ENCODE results near the gene KLF6. TPM values are rescaled to one million over a fixed set of nuclear protein-coding genes. Genes with fewer than 3 reads are reported as not detected.
A peak's percentile ranks its signal among the peaks of the same experiment; 100 is the strongest.

KLF6 gene
- total RNA-seq, 2 donors from 2014 or later: 184 to 240 TPM

- no peak overlapping the region for H3K4me3 Mint-ChIP-seq
- peaks cover 9 to 11% of the 10 kb centered on the region in 2 donors for H3K9me3 Mint-ChIP-seq
- peaks cover 14 to 17% of the 10 kb centered on the region in 2 donors for H3K36me3 Mint-ChIP-seq (ENCODE audit: insufficient read depth in 2 of 2)
- ATAC-seq (replicated peaks in 1 of 2): peak; percentile 18 to 53
- H3K4me1 Mint-ChIP-seq (ENCODE audit: low read depth): peaks cover 22% of the 10 kb centered on the region
- H3K27ac Mint-ChIP-seq: no peak overlapping the region
- no peaks in the 10 kb centered on the region for H3K27me3 Mint-ChIP-seq (ENCODE audit: low read depth)
- DNase-seq: no peak
Observed at GRCh38 chr10:3791974-3792633, 7.1 kb upstream of the KLF6 start.

- H3K27me3 Mint-ChIP-seq (ENCODE audit: low read depth): no peaks in the 10 kb centered on the region
- H3K9me3 Mint-ChIP-seq: peaks cover 9 to 11% of the 10 kb centered on the region in 2 donors
- peaks cover 26% of the 10 kb centered on the region for H3K4me1 Mint-ChIP-seq (ENCODE audit: low read depth)
- no peak for DNase-seq
- no peak overlapping the region for H3K4me3 Mint-ChIP-seq
- peaks cover 9 to 19% of the 10 kb centered on the region in 2 donors for H3K36me3 Mint-ChIP-seq (ENCODE audit: insufficient read depth in 2 of 2)
- no peak for ATAC-seq (replicated peaks in 1 of 2)
- H3K27ac Mint-ChIP-seq: no peak overlapping the region
Observed at GRCh38 chr10:3790858-3791257, 5.8 kb upstream of the KLF6 start.

GRCh38 chr10:3790272-3790671 is 5.3 kb upstream of the KLF6 start:
- H3K36me3 Mint-ChIP-seq (ENCODE audit: insufficient read depth in 2 of 2): peaks cover 9 to 18% of the 10 kb centered on the region in 2 donors
- H3K9me3 Mint-ChIP-seq: peaks cover 9 to 11% of the 10 kb centered on the region in 2 donors
- peak overlapping the region; percentile 69 for H3K27ac Mint-ChIP-seq
- DNase-seq (no peak), ATAC-seq (replicated peaks in 1 of 2) (no peak)
- peaks cover 28% of the 10 kb centered on the region for H3K4me1 Mint-ChIP-seq (ENCODE audit: low read depth)
- no peaks in the 10 kb centered on the region for H3K27me3 Mint-ChIP-seq (ENCODE audit: low read depth)
- no peak overlapping the region for H3K4me3 Mint-ChIP-seq

- Mint-ChIP-seq H3K4me1 (ENCODE audit: low read depth) (peaks cover 28% of the 10 kb centered on the region), H3K36me3 (ENCODE audit: insufficient read depth in 2 of 2) (peaks cover 9 to 18% of the 10 kb centered on the region in 2 donors), H3K27ac (peak overlapping the region; percentile 69), H3K9me3 (peaks cover 9 to 11% of the 10 kb centered on the region in 2 donors), H3K4me3 (no peak overlapping the region), H3K27me3 (ENCODE audit: low read depth) (no peaks in the 10 kb centered on the region)
- DNase-seq (no peak), ATAC-seq (replicated peaks in 1 of 2) (no peak)
Observed at GRCh38 chr10:3789621-3790020, 4.6 kb upstream of the KLF6 start.

- DNase-seq (no peak), ATAC-seq (replicated peaks in 1 of 2) (no peak)
- Mint-ChIP-seq H3K4me1 (ENCODE audit: low read depth) (peaks cover 34% of the 10 kb centered on the region), H3K36me3 (ENCODE audit: insufficient read depth in 2 of 2) (peaks cover 26 to 29% of the 10 kb centered on the region in 2 donors), H3K9me3 (peaks cover 8 to 9% of the 10 kb centered on the region in 2 donors), H3K27ac (peak overlapping the region; percentile 52), H3K4me3 (no peak overlapping the region), H3K27me3 (ENCODE audit: low read depth) (no peaks in the 10 kb centered on the region)
Observed at GRCh38 chr10:3787816-3788215, 2.8 kb upstream of the KLF6 start.

GRCh38 chr10:3787016-3787400 is 2.0 kb upstream of the KLF6 start:
- Mint-ChIP-seq H3K4me3 (peak overlapping the region; percentile 80 to 93), H3K9me3 (peaks cover 8 to 9% of the 10 kb centered on the region in 2 donors), H3K27me3 (ENCODE audit: low read depth) (no peaks in the 10 kb centered on the region), H3K4me1 (ENCODE audit: low read depth) (peaks cover 36% of the 10 kb centered on the region), H3K36me3 (ENCODE audit: insufficient read depth in 2 of 2) (peaks cover 33 to 36% of the 10 kb centered on the region in 2 donors), H3K27ac (peak overlapping the region; percentile 99)
- ATAC-seq (replicated peaks in 1 of 2) (no peak), DNase-seq (no peak)

- Mint-ChIP-seq H3K4me1 (ENCODE audit: low read depth) (peaks cover 38% of the 10 kb centered on the region), H3K9me3 (peaks cover 8 to 9% of the 10 kb centered on the region in 2 donors), H3K27me3 (ENCODE audit: low read depth) (no peaks in the 10 kb centered on the region), H3K27ac (peak overlapping the region; percentile 99), H3K4me3 (peak overlapping the region; percentile 80 to 93), H3K36me3 (ENCODE audit: insufficient read depth in 2 of 2) (peaks cover 38 to 41% of the 10 kb centered on the region in 2 donors)
- no peak for ATAC-seq (replicated peaks in 1 of 2)
- DNase-seq: peak; percentile 59 to 61
Observed at GRCh38 chr10:3786295-3787015, 1.4 kb upstream of the KLF6 start.

GRCh38 chr10:3785851-3786271 is 852 bp upstream of the KLF6 start:
- H3K4me3 Mint-ChIP-seq: peak overlapping the region; percentile 80 to 93
- H3K27me3 Mint-ChIP-seq (ENCODE audit: low read depth): no peaks in the 10 kb centered on the region
- ATAC-seq (replicated peaks in 1 of 2) (no peak), DNase-seq (peak in 1 of 2 donors; percentile 57)
- H3K9me3 Mint-ChIP-seq: peaks cover 7 to 8% of the 10 kb centered on the region in 2 donors
- peaks cover 41% of the 10 kb centered on the region for H3K4me1 Mint-ChIP-seq (ENCODE audit: low read depth)
- peaks cover 42 to 44% of the 10 kb centered on the region in 2 donors for H3K36me3 Mint-ChIP-seq (ENCODE audit: insufficient read depth in 2 of 2)
- peak overlapping the region; percentile 99 for H3K27ac Mint-ChIP-seq

GRCh38 chr10:3785251-3785850 is 342 bp upstream of the KLF6 start:
- DNase-seq: peak; percentile 98 to 99
- H3K27ac Mint-ChIP-seq: peak overlapping the region; percentile 99
- ATAC-seq (replicated peaks in 1 of 2): peak; percentile 79 to 84
- H3K9me3 Mint-ChIP-seq: peaks cover 7 to 8% of the 10 kb centered on the region in 2 donors
- peaks cover 45 to 49% of the 10 kb centered on the region in 2 donors for H3K36me3 Mint-ChIP-seq (ENCODE audit: insufficient read depth in 2 of 2)
- peaks cover 46% of the 10 kb centered on the region for H3K4me1 Mint-ChIP-seq (ENCODE audit: low read depth)
- peak overlapping the region; percentile 93 to 97 for H3K4me3 Mint-ChIP-seq
- no peaks in the 10 kb centered on the region for H3K27me3 Mint-ChIP-seq (ENCODE audit: low read depth)

- peaks cover 49 to 57% of the 10 kb centered on the region in 2 donors for H3K36me3 Mint-ChIP-seq (ENCODE audit: insufficient read depth in 2 of 2)
- no peaks in the 10 kb centered on the region for H3K9me3 Mint-ChIP-seq
- no peak for DNase-seq
- H3K4me1 Mint-ChIP-seq (ENCODE audit: low read depth): peaks cover 61% of the 10 kb centered on the region
- no peak for ATAC-seq (replicated peaks in 1 of 2)
- no peaks in the 10 kb centered on the region for H3K27me3 Mint-ChIP-seq (ENCODE audit: low read depth)
- peak overlapping the region; percentile 92 to 97 for H3K4me3 Mint-ChIP-seq
- peak overlapping the region; percentile 100 for H3K27ac Mint-ChIP-seq
Observed at GRCh38 chr10:3783682-3784432, 1.2 kb downstream of the KLF6 start.

- no peaks in the 10 kb centered on the region for H3K9me3 Mint-ChIP-seq
- DNase-seq (peak; percentile 71 to 79), ATAC-seq (replicated peaks in 1 of 2) (peak; percentile 23 to 24)
- H3K4me3 Mint-ChIP-seq: peak overlapping the region; percentile 92 to 97
- peaks cover 51 to 60% of the 10 kb centered on the region in 2 donors for H3K36me3 Mint-ChIP-seq (ENCODE audit: insufficient read depth in 2 of 2)
- peaks cover 66% of the 10 kb centered on the region for H3K4me1 Mint-ChIP-seq (ENCODE audit: low read depth)
- H3K27me3 Mint-ChIP-seq (ENCODE audit: low read depth): no peaks in the 10 kb centered on the region
- H3K27ac Mint-ChIP-seq: peak overlapping the region; percentile 100
Observed at GRCh38 chr10:3783316-3783681, 1.7 kb downstream of the KLF6 start.

- H3K36me3 Mint-ChIP-seq (ENCODE audit: insufficient read depth in 2 of 2): peaks cover 54 to 66% of the 10 kb centered on the region in 2 donors
- H3K9me3 Mint-ChIP-seq: no peaks in the 10 kb centered on the region
- ATAC-seq (replicated peaks in 1 of 2) (peak; percentile 17 to 19), DNase-seq (peak; percentile 48 to 56)
- H3K4me1 Mint-ChIP-seq (ENCODE audit: low read depth): peaks cover 72% of the 10 kb centered on the region
- peak overlapping the region; percentile 92 to 97 for H3K4me3 Mint-ChIP-seq
- no peaks in the 10 kb centered on the region for H3K27me3 Mint-ChIP-seq (ENCODE audit: low read depth)
- H3K27ac Mint-ChIP-seq: peak overlapping the region; percentile 100
Observed at GRCh38 chr10:3782451-3783315, 2.3 kb downstream of the KLF6 start.
